ENCODE results near the gene NEK5.
"Not testable (repeated sequence)": the region's sequence is repeated elsewhere in the genome, so short reads cannot be mapped to it uniquely, and the experiment has no call there.

The NEK5 gene, protein sequence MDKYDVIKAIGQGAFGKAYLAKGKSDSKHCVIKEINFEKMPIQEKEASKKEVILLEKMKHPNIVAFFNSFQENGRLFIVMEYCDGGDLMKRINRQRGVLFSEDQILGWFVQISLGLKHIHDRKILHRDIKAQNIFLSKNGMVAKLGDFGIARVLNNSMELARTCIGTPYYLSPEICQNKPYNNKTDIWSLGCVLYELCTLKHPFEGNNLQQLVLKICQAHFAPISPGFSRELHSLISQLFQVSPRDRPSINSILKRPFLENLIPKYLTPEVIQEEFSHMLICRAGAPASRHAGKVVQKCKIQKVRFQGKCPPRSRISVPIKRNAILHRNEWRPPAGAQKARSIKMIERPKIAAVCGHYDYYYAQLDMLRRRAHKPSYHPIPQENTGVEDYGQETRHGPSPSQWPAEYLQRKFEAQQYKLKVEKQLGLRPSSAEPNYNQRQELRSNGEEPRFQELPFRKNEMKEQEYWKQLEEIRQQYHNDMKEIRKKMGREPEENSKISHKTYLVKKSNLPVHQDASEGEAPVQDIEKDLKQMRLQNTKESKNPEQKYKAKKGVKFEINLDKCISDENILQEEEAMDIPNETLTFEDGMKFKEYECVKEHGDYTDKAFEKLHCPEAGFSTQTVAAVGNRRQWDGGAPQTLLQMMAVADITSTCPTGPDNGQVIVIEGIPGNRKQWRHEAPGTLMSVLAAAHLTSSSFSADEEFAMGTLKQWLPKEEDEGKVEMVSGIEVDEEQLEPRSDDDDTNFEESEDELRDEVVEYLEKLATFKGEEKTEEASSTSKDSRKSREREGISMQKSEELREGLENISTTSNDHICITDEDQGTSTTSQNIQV

DNA sequence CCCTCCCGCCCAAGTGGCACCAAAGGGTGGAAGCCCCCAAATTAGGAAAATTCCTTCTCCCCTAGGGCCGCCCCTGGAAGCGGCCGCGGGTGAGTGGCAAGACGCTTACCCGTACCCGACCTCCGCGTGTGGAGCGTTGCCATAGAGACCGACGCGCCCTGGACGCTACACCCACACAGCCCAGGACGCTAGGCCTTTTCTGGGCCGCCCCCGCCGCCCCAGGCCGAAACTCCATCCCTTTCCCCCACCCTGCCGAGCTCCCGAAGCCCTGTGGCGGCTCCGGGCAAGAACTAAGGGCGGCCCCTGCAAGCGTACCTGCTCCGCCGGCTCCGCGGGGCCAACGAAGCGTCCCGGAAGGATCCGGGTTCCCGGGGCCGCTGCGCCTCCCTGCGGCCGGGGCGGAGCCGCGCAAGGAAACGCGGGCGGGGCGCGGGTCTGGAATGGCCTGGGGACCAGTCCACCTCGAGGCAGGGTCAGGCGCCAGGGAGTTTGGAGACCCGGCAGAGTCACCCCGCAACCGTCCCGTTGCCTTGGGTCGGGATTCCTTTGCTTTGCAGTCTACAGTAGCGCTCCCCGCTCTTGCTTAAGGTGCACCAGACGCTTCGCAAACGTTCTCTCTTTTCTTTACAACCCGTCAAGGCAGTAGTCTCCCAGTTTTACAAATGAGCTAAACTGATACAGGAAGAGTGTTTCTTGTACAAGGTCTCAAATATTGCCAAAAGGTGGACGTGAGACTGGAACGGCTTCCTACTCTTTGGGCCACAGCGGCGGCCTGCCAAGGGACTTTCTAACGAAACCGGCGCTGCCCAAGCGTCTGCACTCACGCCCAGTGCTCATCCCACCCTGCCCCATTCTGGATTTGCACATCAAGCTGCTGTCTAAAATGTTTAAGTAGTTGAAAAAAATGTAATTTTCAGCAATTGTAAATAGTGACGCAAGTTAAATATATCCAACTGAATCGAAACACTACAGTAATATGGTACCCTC, at the start of gene NEK5:
Gene NEK5, minus strand, starts transcription at position 360 of the 987 bp plus-strand sequence. CDS start 1,591 bp downstream, outside the sequence.
- peak within 1 kb of the TSS; percentile 7; the same call in 1 of the 2 replicates for H3K27ac ChIP-seq
- TF ChIP-seq ZFX (IDR thresholded peaks at IDR 0.05) = no peak
- TF ChIP-seq, protein P1, sequence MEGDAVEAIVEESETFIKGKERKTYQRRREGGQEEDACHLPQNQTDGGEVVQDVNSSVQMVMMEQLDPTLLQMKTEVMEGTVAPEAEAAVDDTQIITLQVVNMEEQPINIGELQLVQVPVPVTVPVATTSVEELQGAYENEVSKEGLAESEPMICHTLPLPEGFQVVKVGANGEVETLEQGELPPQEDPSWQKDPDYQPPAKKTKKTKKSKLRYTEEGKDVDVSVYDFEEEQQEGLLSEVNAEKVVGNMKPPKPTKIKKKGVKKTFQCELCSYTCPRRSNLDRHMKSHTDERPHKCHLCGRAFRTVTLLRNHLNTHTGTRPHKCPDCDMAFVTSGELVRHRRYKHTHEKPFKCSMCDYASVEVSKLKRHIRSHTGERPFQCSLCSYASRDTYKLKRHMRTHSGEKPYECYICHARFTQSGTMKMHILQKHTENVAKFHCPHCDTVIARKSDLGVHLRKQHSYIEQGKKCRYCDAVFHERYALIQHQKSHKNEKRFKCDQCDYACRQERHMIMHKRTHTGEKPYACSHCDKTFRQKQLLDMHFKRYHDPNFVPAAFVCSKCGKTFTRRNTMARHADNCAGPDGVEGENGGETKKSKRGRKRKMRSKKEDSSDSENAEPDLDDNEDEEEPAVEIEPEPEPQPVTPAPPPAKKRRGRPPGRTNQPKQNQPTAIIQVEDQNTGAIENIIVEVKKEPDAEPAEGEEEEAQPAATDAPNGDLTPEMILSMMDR (conservative IDR thresholded peaks at IDR 0.05) = peak; percentile 89

DNA sequence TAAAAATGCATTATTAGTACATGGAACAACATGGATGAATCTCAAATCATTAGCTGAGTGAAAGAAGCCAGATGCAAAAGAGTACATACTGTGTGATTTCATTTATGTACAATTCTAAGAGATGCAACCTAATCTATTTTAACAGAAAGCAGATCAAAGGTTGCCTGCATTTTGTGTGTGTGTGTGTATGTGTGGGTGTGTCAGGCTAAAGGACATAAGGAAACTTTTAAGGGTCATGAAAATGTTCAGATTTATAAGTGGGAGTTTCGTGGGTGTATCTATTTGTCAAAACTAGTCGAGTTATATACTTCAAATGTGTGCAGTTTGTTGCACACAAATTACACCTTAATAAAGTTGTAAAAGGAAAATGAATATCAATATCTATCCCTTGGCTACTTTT, 48.4 kb upstream of the NEK5 start:
- no peak for TF ChIP-seq ZFX (IDR thresholded peaks at IDR 0.05)
- TF ChIP-seq, protein P1 (conservative IDR thresholded peaks at IDR 0.05) = no peak
- H3K27ac ChIP-seq = no peak overlapping the region

DNA sequence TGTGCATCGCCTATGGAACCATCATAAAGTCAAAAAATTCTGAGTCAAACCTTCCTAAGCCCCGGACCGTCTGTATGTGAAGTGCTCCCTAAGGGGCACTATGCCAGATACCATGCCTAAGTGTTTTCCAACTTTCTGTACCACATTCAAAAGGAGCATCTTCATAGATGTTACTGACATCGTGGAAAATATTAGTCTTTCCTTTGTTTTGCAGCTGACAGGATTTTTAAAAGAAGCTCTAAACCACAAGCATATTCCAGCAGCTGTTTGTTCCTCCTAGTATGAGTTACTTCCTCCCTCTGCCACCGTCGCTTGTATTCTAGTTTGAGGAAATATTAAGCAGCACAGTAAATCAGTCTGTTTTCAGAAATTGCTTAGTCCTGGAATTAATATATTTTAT, 45.1 kb upstream of the NEK5 start:
- not testable (repeated sequence) for H3K27ac ChIP-seq

DNA sequence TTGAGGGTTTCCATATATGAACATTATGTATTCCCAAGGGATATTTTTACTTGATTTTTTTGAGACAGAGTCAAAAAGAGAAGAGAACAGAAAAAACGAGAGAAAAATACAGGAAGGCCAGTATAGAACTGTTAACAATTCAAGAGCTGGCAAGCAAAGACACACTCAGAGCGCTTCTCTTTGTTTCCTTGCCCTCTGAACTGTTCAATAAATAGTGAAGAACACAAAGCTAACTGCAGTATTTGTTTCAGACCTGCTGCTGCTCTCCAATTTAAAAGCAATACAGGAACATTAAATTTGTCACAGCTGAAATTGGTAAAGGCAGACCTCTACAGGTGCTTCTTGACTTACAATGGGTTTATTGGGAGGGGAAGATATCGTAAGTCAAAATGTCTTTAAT, 44.5 kb upstream of the NEK5 start:
- TF ChIP-seq, protein P1 (conservative IDR thresholded peaks at IDR 0.05) = no peak
- no peak for TF ChIP-seq ZFX (IDR thresholded peaks at IDR 0.05)
- peak overlapping the region; percentile 70 for H3K27ac ChIP-seq

DNA sequence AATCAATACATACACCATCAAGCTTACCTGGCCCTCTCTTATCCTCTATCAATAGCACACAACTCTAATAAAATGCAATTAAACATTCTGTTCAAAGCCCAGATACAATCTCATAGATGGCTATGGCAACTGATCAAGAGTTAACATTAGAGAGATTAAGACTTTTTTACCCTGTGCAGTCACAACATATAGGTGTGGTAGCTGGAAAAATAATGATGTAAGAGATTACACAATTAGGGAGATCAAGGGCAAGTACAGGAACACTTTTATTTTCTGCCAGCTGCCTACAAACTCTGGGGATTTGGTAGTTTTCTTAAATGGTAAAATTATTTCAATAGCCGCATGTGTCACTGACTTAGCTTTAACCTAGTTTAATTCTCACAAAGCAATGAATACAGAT, 42.8 kb upstream of the NEK5 start:
- H3K27ac ChIP-seq = not testable (repeated sequence)

DNA sequence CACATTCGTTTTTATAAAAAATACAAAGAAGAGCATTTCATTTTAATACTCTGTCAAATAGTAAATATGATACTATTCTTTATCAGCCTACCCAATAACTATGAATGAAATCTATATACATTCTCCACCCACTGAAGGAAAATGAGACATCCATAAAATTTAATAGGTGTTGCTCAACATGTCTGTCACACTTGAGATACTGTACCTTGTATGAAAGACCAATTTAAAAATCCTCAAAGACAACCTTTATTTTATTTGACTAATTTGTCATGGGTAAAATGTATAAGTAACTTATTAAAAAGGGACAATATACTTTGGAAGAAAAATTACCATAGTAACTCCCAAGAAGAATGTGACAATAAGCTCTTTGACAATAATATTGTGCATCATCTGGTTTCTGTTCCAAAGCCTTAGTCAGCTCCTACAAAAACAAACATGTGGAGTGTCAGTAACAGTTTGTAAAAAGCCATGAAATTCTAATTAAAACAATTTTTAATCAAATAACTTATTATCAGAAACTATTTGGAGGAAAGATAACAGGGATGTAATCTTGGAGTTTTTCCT, 42.0 kb upstream of the NEK5 start:
- H3K27ac ChIP-seq = not testable (repeated sequence)

DNA sequence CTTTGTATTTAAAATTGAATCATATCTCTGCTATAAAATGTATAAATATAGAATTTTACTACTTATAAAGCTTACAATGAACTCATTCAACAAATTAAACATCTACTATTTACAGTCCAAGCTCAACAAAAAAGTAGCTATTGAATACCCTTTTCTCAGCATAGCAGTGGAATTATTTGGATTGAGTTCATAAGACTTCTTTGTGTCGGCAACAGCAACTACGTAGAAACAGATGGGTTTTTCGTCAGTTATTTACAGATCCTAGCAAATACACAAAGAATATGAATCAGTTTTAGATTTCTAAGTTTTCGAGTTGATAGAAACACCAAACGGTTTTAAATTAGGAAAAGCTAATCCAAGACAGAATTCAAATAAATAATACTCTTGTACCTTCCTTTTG, 41.0 kb upstream of the NEK5 start:
- no peak overlapping the region for H3K27ac ChIP-seq
- TF ChIP-seq ZFX (IDR thresholded peaks at IDR 0.05) = no peak
- TF ChIP-seq, protein P1 (conservative IDR thresholded peaks at IDR 0.05) = no peak

DNA sequence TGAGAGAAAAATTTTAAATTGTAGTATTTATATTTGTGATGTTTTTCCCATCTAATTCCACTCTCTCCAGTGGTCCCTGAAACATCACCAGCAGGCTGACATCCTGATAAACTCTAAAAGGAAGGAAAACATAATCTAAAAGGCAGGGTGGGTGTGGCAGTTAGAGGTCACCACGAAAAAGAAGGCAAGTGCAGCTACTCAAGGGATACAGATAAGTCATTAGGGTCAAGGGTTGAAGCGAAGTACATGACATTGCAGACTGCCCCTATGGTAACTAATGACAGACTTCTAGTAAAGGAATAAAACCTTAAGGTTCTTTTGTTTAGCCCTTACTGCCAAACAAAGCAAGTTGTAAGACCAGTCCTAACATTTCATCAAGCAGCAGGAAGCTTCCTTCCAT, 36.5 kb upstream of the NEK5 start:
- no peak for TF ChIP-seq ZFX (IDR thresholded peaks at IDR 0.05)
- TF ChIP-seq, protein P1 (conservative IDR thresholded peaks at IDR 0.05) = no peak
- H3K27ac ChIP-seq = peak overlapping the region; percentile 65

Measured in C4-2B (cell line).